HepG2 (cell line): ENCODE measurements around the gene PPIL3. TPM values are rescaled to one million over a fixed set of nuclear protein-coding genes. Genes with fewer than 3 reads are reported as not detected.

ENCODE experiments used
- BRCA1 ChIP-seq: sonication (generic); formaldehyde crosslinking; IDR thresholded peaks from 2 replicates; pipeline ENCODE4 v1.4.0; 2020; ENCODE audit warnings: missing genetic modification reagents
- GABPB1 ChIP-seq: IDR thresholded peaks from 2 replicates; pipeline ENCODE4 v1.6.1; 2016; ENCODE audit warnings: mild to moderate bottlenecking, missing genetic modification reagents, moderate library complexity, missing compliant biosample characterization
- GATAD1 ChIP-seq: IDR thresholded peaks from 2 replicates; pipeline ENCODE4 v1.6.1; 2016; ENCODE audit warnings: missing genetic modification reagents, missing compliant biosample characterization
- MYC ChIP-seq: sonication (generic); formaldehyde crosslinking; IDR thresholded peaks from 2 replicates; pipeline ENCODE4 v1.9.0; 2021; ENCODE audit warnings: missing genetic modification reagents, borderline replicate concordance
- NR2F1 ChIP-seq, 2 experiments: fragments of 450-650 bp in 1 of 2; formaldehyde crosslinking in 1 of 2; IDR thresholded peaks; 2 replicates each; pipeline versions ENCODE4 v1.5.0 to v1.6.1; 2016 to 2020; ENCODE audit warnings: mild to moderate bottlenecking in 1 of 2, missing compliant biosample characterization in 1 of 2, missing genetic modification reagents in 1 of 2, moderate library complexity in 1 of 2
- POLR2G ChIP-seq: fragments of 200-400 bp; formaldehyde crosslinking; IDR thresholded peaks from 2 replicates; pipeline ENCODE4 v1.6.1; 2018; ENCODE audit warnings: mild to moderate bottlenecking, low read depth, low read length, moderate library complexity
- ZNF431 ChIP-seq: sonication (generic); formaldehyde crosslinking; IDR thresholded peaks from 2 replicates; pipeline ENCODE4 v1.9.0; 2022; ENCODE audit warnings: missing genetic modification reagents, low read depth, mild to moderate bottlenecking, borderline replicate concordance
- ZNF547 ChIP-seq: sonication (generic); formaldehyde crosslinking; IDR thresholded peaks from 2 replicates; pipeline ENCODE4 v1.5.1; 2020; ENCODE audit warnings: mild to moderate bottlenecking, missing genetic modification reagents
- ZNF720 ChIP-seq: sonication (generic); formaldehyde crosslinking; IDR thresholded peaks from 2 replicates; pipeline ENCODE4 v1.4.0; 2020; ENCODE audit warnings: missing genetic modification reagents
- polyA plus RNA-seq, 8 experiments: library from polyadenylated mRNA; depleted of rRNA in 3 of 8; stranded (reverse) in 7 of 8; unstranded in 1 of 8; fragments of >200 nt; fragmentation: Illumina TruSeq in 4 of 8; extraction: Trizol in 4 of 8; gene quantifications; 2 replicates each; pipeline versions ENCODE4 v1.2.1 to v1.2.3, GENCODE V29; 2011 to 2016; ENCODE audit warnings: low read depth in 4 of 8, missing spikeins in 1 of 8, mixed read lengths in 1 of 8; ENCODE audit not compliant: insufficient read depth in 1 of 8
- total RNA-seq, 5 experiments: library from RNA; depleted of rRNA; stranded (reverse); fragments of >200 nt; fragmentation: Illumina TruSeq; extraction: Trizol; gene quantifications; 2 replicates each; pipeline ENCODE4 v1.2.3, GENCODE V29; 2016; ENCODE audit warnings: low read depth in 1 of 5
- TF ChIP-seq, protein P1 (sequence below): sonication (generic); formaldehyde crosslinking; IDR thresholded peaks from 2 replicates; pipeline ENCODE4 v1.4.0; 2020; ENCODE audit warnings: mild to moderate bottlenecking, low read depth, missing genetic modification reagents
- TF ChIP-seq, protein P2 (sequence below): sonication (generic); formaldehyde crosslinking; IDR thresholded peaks from 2 replicates; pipeline ENCODE4 v1.4.0; 2020; ENCODE audit warnings: low read depth, missing genetic modification reagents
- TF ChIP-seq, protein P3 (sequence below): sonication (generic); formaldehyde crosslinking; conservative IDR thresholded peaks from 2 replicates; pipeline ENCODE4 v1.8.0; 2022; ENCODE audit warnings: low read depth, missing genetic modification reagents
- TF ChIP-seq, protein P4 (sequence below), 2 experiments: sonication (generic) in 1 of 2; formaldehyde crosslinking in 1 of 2; IDR thresholded peaks; 2 replicates each; pipeline versions ENCODE4 v1.4.0 to v1.6.1; 2018 to 2020; ENCODE audit warnings: missing genetic modification reagents in 2 of 2, borderline replicate concordance in 1 of 2, low read depth in 1 of 2, mild to moderate bottlenecking in 1 of 2, missing biosample characterization in 1 of 2
- TF ChIP-seq, protein P5 (sequence below): sonication (generic); formaldehyde crosslinking; IDR thresholded peaks from 2 replicates; pipeline ENCODE4 v1.5.0; 2020; ENCODE audit warnings: mild to moderate bottlenecking, low read depth, missing genetic modification reagents, borderline replicate concordance
- TF ChIP-seq, protein P6 (sequence below): sonication (generic); formaldehyde crosslinking; IDR thresholded peaks from 2 replicates; pipeline ENCODE4 v1.4.0; 2020; ENCODE audit warnings: missing genetic modification reagents

PPIL3 gene
- total and polyA plus RNA-seq, 2 of the 13 experiments (the other 11 are each of a cell fraction or from before 2014, with no cell fraction given): 98.7 to 107 TPM

DNA sequence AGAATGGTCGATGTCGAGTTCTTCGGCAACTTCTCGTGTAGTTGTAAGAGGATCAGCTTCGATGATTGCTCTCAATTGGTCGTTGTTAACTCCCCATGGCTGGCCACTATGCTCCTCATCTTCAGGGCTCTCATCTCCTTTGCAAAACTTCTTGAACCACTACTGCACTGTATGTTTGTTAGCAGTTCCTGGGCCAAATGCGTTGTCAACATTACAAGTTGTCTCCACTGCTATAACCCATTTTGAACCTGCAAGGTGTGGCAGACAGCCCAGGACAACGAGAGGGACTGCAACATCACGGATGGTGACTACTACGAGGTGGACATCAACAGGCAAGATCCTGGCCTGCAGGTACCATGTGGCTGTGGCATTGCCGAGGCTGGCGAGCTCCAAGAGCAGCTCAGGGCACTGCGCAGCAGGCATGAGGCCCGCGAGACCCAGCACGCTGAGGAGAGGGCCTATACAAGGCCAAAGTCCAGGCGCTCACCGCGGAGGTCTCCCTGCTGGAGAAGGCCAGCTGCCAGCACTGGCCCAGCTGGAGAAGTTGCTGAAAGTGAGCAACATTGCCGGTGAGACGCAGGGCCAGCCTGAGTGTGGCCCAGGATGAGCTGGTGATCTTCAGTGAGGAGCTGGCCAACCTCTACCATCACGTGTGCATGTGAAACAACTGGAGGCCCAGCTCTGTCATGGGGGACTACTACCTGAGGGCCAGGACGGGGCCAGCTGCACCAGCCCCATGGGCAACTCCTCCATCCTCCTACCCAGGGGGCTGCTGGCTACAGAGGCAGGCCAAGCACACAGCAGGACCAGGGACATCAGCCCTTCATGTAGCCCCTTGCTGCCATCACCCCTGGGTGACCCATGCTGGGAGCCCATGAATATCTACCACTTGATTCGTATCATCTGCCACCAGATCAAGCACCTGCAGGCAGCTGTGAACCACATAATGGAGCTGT, 44.6 kb downstream of the PPIL3 start (continued):
- TF ChIP-seq, protein P1, sequence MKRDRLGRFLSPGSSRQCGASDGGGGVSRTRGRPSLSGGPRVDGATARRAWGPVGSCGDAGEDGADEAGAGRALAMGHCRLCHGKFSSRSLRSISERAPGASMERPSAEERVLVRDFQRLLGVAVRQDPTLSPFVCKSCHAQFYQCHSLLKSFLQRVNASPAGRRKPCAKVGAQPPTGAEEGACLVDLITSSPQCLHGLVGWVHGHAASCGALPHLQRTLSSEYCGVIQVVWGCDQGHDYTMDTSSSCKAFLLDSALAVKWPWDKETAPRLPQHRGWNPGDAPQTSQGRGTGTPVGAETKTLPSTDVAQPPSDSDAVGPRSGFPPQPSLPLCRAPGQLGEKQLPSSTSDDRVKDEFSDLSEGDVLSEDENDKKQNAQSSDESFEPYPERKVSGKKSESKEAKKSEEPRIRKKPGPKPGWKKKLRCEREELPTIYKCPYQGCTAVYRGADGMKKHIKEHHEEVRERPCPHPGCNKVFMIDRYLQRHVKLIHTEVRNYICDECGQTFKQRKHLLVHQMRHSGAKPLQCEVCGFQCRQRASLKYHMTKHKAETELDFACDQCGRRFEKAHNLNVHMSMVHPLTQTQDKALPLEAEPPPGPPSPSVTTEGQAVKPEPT: no peak
- peak; percentile 49; the same call in 1 of the 2 replicates for TF ChIP-seq GABPB1 (CRISPR knock-in tag)
- TF ChIP-seq ZNF431 (CRISPR knock-in tag): 0 out of 2 replicates have a peak, but pooled peaks have one; percentile 40
- TF ChIP-seq, protein P2, sequence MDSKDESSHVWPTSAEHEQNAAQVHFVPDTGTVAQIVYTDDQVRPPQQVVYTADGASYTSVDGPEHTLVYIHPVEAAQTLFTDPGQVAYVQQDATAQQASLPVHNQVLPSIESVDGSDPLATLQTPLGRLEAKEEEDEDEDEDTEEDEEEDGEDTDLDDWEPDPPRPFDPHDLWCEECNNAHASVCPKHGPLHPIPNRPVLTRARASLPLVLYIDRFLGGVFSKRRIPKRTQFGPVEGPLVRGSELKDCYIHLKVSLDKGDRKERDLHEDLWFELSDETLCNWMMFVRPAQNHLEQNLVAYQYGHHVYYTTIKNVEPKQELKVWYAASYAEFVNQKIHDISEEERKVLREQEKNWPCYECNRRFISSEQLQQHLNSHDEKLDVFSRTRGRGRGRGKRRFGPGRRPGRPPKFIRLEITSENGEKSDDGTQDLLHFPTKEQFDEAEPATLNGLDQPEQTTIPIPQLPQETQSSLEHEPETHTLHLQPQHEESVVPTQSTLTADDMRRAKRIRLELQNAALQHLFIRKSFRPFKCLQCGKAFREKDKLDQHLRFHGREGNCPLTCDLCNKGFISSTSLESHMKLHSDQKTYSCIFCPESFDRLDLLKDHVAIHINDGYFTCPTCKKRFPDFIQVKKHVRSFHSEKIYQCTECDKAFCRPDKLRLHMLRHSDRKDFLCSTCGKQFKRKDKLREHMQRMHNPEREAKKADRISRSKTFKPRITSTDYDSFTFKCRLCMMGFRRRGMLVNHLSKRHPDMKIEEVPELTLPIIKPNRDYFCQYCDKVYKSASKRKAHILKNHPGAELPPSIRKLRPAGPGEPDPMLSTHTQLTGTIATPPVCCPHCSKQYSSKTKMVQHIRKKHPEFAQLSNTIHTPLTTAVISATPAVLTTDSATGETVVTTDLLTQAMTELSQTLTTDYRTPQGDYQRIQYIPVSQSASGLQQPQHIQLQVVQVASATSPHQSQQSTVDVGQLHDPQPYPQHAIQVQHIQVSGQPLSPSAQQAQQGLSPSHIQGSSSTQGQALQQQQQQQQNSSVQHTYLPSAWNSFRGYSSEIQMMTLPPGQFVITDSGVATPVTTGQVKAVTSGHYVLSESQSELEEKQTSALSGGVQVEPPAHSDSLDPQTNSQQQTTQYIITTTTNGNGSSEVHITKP (CRISPR knock-in tag): peak; percentile 26; the same call in 1 of the 2 replicates
- no peak for TF ChIP-seq ZNF720 (CRISPR knock-in tag)
- no peak for TF ChIP-seq POLR2G
- TF ChIP-seq, protein P3, sequence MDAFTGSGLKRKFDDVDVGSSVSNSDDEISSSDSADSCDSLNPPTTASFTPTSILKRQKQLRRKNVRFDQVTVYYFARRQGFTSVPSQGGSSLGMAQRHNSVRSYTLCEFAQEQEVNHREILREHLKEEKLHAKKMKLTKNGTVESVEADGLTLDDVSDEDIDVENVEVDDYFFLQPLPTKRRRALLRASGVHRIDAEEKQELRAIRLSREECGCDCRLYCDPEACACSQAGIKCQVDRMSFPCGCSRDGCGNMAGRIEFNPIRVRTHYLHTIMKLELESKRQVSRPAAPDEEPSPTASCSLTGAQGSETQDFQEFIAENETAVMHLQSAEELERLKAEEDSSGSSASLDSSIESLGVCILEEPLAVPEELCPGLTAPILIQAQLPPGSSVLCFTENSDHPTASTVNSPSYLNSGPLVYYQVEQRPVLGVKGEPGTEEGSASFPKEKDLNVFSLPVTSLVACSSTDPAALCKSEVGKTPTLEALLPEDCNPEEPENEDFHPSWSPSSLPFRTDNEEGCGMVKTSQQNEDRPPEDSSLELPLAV (CRISPR knock-in tag): no peak
- TF ChIP-seq, protein P4, sequence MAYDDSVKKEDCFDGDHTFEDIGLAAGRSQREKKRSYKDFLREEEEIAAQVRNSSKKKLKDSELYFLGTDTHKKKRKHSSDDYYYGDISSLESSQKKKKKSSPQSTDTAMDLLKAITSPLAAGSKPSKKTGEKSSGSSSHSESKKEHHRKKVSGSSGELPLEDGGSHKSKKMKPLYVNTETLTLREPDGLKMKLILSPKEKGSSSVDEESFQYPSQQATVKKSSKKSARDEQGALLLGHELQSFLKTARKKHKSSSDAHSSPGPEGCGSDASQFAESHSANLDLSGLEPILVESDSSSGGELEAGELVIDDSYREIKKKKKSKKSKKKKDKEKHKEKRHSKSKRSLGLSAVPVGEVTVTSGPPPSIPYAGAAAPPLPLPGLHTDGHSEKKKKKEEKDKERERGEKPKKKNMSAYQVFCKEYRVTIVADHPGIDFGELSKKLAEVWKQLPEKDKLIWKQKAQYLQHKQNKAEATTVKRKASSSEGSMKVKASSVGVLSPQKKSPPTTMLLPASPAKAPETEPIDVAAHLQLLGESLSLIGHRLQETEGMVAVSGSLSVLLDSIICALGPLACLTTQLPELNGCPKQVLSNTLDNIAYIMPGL (CRISPR knock-in tag; IDR thresholded peaks at IDR 0.05; ENCODE audit: borderline replicate concordance in 1 of 2, low read depth in 1 of 2): no peak
- TF ChIP-seq, protein P5, sequence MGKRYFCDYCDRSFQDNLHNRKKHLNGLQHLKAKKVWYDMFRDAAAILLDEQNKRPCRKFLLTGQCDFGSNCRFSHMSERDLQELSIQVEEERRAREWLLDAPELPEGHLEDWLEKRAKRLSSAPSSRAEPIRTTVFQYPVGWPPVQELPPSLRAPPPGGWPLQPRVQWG (CRISPR knock-in tag): no peak
- TF ChIP-seq BRCA1 (CRISPR knock-in tag): no peak
- TF ChIP-seq, protein P6, sequence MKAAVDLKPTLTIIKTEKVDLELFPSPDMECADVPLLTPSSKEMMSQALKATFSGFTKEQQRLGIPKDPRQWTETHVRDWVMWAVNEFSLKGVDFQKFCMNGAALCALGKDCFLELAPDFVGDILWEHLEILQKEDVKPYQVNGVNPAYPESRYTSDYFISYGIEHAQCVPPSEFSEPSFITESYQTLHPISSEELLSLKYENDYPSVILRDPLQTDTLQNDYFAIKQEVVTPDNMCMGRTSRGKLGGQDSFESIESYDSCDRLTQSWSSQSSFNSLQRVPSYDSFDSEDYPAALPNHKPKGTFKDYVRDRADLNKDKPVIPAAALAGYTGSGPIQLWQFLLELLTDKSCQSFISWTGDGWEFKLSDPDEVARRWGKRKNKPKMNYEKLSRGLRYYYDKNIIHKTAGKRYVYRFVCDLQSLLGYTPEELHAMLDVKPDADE (CRISPR knock-in tag): no peak
- 0 out of 2 replicates have a peak, but pooled peaks have one; percentile 25 for TF ChIP-seq GATAD1 (CRISPR knock-in tag)
- TF ChIP-seq MYC: peak; percentile 86
- 0 out of 2 replicates have a peak, but pooled peaks have one; percentile 37 for TF ChIP-seq ZNF547 (CRISPR knock-in tag)
- TF ChIP-seq NR2F1 (CRISPR knock-in tag; IDR thresholded peaks at IDR 0.05): no peak
